WERI-Rb-1 (cell line): ENCODE data around the gene VWA3B.

Source experiments
- DNase-seq: peaks from one replicate; pipeline ENCODE4 v3.0.0-alpha.2; 2020
- H3K27ac ChIP-seq: fragments of 250-450 bp; sonication (Bioruptor Pico); 2 replicates; pipeline ENCODE4 v1.5.1; 2020; ENCODE audit warnings: mild to moderate bottlenecking, moderate library complexity
- H3K27me3 ChIP-seq: fragments of 250-450 bp; sonication (Bioruptor Pico); 2 replicates; pipeline ENCODE4 v1.5.1; 2021; ENCODE audit warnings: mild to moderate bottlenecking, low read depth, moderate library complexity; ENCODE audit not compliant: insufficient read depth, severe bottlenecking
- H3K36me3 ChIP-seq: fragments of 250-450 bp; sonication (Bioruptor Pico); 2 replicates; pipeline ENCODE4 v1.5.1; 2020; ENCODE audit warnings: mild to moderate bottlenecking, moderate library complexity
- H3K4me3 ChIP-seq: 2 replicates; pipeline ENCODE4 v1.5.1; 2011; ENCODE audit warnings: low read depth, mild to moderate bottlenecking, control low read depth, low read length
- H3K9me3 ChIP-seq: fragments of 250-450 bp; sonication (Bioruptor Pico); 2 replicates; pipeline ENCODE4 v1.5.1; 2021; ENCODE audit warnings: mild to moderate bottlenecking, moderate library complexity; ENCODE audit not compliant: severe bottlenecking
- TF ChIP-seq, protein P1 (sequence below): IDR thresholded peaks from 2 replicates; pipeline ENCODE4 v1.5.1; 2011; ENCODE audit warnings: low read depth, mild to moderate bottlenecking, control low read depth, inconsistent platforms, low read length

VWA3B gene

DNA sequence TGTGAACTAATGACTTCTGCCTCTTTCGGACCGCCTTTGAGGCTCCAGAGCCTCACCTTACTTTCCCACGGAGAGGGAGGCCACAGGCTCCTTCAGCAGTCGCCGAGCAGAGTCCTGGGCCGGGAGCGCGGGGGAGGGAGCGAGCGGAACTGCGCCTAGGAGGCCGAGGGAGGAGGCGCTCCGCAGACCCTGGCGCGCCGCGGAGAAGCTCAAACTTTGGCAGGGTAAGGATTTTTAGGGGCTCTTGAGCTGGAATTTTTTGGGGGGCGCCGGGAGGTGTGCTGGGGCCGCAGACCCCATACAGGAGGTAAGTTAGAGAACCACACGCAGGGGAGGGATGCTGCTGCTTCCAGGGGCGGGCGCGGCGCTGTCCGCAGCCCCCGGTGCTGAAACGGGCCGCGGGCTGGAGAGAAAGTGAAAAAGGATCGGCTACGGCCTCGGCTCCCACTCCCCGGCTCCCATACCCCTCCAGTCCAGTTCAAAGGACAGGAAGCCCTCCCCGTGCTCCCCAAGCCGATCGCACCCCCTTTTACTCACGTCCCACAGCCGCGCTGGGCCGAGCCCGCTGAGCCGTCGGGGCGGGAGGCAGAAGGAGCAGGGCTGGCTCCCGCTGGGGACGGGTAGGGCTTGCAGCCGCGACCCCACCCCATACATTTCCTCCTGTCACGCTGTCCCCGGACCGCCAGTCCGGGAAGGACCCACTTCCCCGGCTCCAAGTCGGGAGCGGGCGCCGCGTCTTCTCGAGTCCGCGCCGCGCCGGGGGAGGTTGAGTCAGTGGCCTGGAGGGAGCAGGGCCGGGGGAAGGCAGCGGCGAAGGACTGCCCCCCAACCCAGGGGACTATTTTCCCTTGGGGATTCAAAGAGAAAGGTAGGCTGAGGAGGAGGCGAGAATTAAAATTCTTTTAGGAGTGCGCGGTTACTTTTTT lies 259.6 kb downstream of the VWA3B start, which contains the start of gene CNGA3:
CNGA3 (plus strand) TSS at position 146 of the 926 bp plus-strand sequence. CDS start 23,520 bp downstream, outside the sequence.
- TF ChIP-seq, protein P1, sequence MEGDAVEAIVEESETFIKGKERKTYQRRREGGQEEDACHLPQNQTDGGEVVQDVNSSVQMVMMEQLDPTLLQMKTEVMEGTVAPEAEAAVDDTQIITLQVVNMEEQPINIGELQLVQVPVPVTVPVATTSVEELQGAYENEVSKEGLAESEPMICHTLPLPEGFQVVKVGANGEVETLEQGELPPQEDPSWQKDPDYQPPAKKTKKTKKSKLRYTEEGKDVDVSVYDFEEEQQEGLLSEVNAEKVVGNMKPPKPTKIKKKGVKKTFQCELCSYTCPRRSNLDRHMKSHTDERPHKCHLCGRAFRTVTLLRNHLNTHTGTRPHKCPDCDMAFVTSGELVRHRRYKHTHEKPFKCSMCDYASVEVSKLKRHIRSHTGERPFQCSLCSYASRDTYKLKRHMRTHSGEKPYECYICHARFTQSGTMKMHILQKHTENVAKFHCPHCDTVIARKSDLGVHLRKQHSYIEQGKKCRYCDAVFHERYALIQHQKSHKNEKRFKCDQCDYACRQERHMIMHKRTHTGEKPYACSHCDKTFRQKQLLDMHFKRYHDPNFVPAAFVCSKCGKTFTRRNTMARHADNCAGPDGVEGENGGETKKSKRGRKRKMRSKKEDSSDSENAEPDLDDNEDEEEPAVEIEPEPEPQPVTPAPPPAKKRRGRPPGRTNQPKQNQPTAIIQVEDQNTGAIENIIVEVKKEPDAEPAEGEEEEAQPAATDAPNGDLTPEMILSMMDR = no peak

DNA sequence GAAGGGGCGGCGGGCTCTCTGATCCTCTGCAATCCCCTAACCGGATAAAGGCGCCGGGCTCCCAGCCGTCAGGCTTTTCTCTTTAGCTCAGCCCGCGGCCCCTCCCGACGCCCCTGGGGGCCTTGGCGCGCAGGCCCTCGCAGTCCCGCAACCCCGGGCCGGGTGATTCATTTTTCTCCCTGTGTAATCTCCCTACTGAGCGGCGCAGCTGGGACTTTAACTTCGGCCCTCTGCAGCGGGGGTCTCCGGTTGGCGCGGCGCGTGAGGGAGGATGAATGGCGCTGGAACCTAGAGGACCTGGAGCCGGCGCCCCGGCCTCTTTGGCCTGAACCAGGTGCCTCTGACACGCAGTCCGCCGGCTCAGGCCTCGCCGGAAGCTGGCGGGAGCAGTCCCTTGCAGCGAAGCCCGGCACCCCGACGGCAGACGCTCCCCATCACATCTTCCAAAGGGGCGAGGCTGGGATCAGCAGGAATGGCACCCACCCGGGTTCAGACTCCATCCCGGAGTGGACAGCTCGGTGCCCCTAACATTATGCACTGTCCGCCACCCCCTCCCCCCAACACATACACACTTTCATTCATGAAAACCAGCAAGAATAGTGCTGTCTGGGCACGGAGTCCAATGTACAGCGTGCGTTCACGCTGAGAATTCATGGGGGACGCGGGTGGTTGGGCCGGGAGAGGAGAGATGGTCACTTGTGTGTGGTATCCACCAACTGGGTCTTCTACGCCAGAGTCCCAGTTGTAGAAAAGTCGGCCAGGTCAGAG lies 260.5 kb downstream of the VWA3B start:
- TF ChIP-seq, protein P1 = no peak
- Histone ChIP-seq H3K36me3 (peaks cover 16% of the 10 kb centered on the region), H3K27me3 (no peaks in the 10 kb centered on the region)

More for the DNA sequence above, 259.6 kb downstream of the VWA3B start, which contains the start of gene CNGA3:
- no peaks in the 10 kb centered on the region for H3K27me3 ChIP-seq
- H3K9me3 ChIP-seq = no peaks in the 10 kb centered on the region
- peaks cover 18% of the 10 kb centered on the region for H3K36me3 ChIP-seq
- H3K4me3 ChIP-seq = peak within 1 kb of the TSS; percentile 94
- peak; percentile 59 for DNase-seq
- H3K27ac ChIP-seq = peak within 1 kb of the TSS; percentile 96

DNA sequence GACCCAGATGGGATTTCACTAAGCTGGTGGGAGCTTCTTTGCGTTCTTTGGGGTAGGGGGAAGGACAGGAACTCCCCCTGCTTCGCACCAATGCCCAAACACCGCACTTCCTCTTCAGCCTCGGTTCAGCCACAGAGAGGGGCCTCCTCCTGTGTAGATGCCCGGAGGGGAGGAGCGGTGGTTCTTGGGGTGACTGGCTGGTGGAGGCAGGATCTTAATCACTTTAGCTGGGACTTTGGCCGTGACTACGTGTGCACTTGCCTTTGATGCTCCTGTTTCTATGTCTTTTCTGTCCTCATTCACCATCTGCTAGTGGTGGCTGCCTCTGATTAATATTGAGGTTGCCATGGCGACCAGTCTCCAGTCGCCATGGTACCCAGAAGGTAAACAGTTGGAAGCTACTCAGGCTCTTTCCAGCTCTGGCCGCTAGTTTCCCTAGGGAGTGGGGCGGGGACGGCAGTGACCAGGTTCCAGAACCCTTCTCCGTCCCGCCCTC lies 261.1 kb downstream of the VWA3B start:
- peak; percentile 81 for DNase-seq

More for the DNA sequence above, 260.5 kb downstream of the VWA3B start:
- Histone ChIP-seq H3K9me3 (no peaks in the 10 kb centered on the region), H3K27ac (peak overlapping the region; percentile 96), H3K4me3 (peak overlapping the region; percentile 94)
- DNase-seq = peak; percentile 90

DNA sequence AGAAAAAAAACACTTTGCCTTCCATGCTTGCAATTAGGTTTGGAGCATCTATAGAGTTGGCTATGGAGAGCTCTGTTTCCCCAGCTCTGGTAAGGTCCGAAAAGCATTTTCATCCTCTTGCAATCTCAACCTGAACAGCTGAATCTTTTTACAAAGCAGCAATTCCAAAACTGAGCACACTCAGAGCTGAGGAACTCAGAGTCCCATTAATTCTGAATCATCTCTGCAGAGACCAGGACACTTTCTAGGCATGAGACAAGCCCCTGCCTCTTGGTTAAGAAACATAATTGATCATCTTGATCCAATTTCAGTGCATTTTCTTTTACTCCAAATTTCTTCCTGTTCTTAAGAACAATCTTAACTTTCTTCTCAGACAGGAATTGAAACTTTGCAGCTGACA lies 263.4 kb downstream of the VWA3B start:
- TF ChIP-seq, protein P1 = no peak
- Histone ChIP-seq H3K27me3 (no peaks in the 10 kb centered on the region), H3K27ac (no peak overlapping the region), H3K36me3 (peaks cover 13% of the 10 kb centered on the region), H3K4me3 (no peak overlapping the region), H3K9me3 (peaks cover 3% of the 10 kb centered on the region)
- no peak for DNase-seq

More for the DNA sequence above, 261.1 kb downstream of the VWA3B start:
- TF ChIP-seq, protein P1 = no peak
- Histone ChIP-seq H3K4me3 (peak overlapping the region; percentile 94), H3K9me3 (no peaks in the 10 kb centered on the region), H3K27ac (peak overlapping the region; percentile 96), H3K27me3 (no peaks in the 10 kb centered on the region), H3K36me3 (peaks cover 21% of the 10 kb centered on the region)

DNA sequence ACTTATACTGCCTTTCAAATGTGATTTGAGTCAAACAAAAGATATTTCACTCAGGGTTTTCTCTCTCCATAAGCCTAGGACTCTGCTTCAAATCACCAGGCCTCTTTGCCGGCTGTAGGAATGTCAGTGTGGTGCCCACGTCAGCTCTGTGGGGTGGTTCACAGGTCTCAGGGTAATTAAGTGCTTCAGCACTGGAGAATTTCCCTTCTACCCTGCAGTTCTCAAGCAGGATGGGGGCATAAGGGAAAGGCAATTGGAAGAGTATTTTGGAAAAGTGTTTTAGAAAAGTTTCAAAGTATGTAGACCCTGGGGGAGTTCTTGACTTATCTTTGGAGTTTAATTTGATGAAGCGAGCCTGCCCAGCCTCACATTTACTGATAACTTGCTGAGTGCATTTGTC lies 268.9 kb downstream of the VWA3B start:
- Histone ChIP-seq H3K27ac (no peak overlapping the region), H3K27me3 (no peaks in the 10 kb centered on the region), H3K4me3 (no peak overlapping the region), H3K9me3 (peaks cover 3% of the 10 kb centered on the region), H3K36me3 (peaks cover 13% of the 10 kb centered on the region)
- no peak for DNase-seq
- TF ChIP-seq, protein P1 = no peak
